ENCODE data around the gene MAP1LC3B2. TPM values are rescaled to one million over a fixed set of nuclear protein-coding genes. Genes with fewer than 3 reads are reported as not detected.
"Not testable (repeated sequence)": the region's sequence is repeated elsewhere in the genome, so short reads cannot be mapped to it uniquely, and the experiment has no call there.

MAP1LC3B2 gene
- total RNA-seq, 1 experiment from 2014 or later = 1.9 TPM

- intact Hi-C loops (cut with micrococcal nuclease; ENCODE audit: unreplicated experiment) = no loop called here
- Histone ChIP-seq H3K27me3 (ENCODE audit: control insufficient read depth, insufficient read depth, low read length) (no peaks in the 10 kb centered on the region), H3K36me3 (ENCODE audit: control insufficient read depth, insufficient read depth, low read length) (no peaks in the 10 kb centered on the region), H3K27ac (ENCODE audit: low read length) (no peak overlapping the region), H3K4me1 (ENCODE audit: control insufficient read depth, insufficient read depth, low read length) (peaks cover 9% of the 10 kb centered on the region; the same call in 1 of the 2 replicates), H3K9me3 (ENCODE audit: control insufficient read depth, insufficient read depth, low read depth, low read length) (no peaks in the 10 kb centered on the region), H3K4me3 (ENCODE audit: low read depth in 2 of 2, low read length in 2 of 2) (no peak overlapping the region)
- ChIA-PET POLR2A (interaction anchor here (0.6 kb wide), 1 partner anchor 128 kb away, joined by 3 read pairs; no protein-coding TSS in a partner anchor), CTCF (no interaction called here)
- BruUV-seq (replicated peaks) = no TSS peak
- in situ Hi-C loops (cut with HindIII; ENCODE audit: low pct_unique_long_range_greater_than_20kb, low sequenced_read_pairs) = no loop called here
- ATAC-seq (no peak), DNase-seq (ENCODE audit: low read depth, low spot score) (no peak)
- no peak for TF ChIP-seq SIN3A (IDR thresholded peaks at IDR 0.05; ENCODE audit: borderline replicate concordance, insufficient read depth, low read depth, low read length)
- TF ChIP-seq POLR2AphosphoS5 (IDR thresholded peaks at IDR 0.05; ENCODE audit: low read depth, low read length) = no peak
- no peak for TF ChIP-seq TCF7L2 (IDR thresholded peaks at IDR 0.05; ENCODE audit: low read depth, low read length)
- no peak for TF ChIP-seq CTCF (IDR thresholded peaks at IDR 0.05)
- no peak for TF ChIP-seq REST (IDR thresholded peaks at IDR 0.05; ENCODE audit: insufficient read depth in 1 of 2, low read depth in 2 of 2, low read length in 1 of 2)
Measured at GRCh38 chr12:116563262-116563661, 4.1 kb downstream of the MAP1LC3B2 start.

GRCh38 chr12:116564080-116564479 lies 4.9 kb downstream of the MAP1LC3B2 start:
- H3K9me3 ChIP-seq (ENCODE audit: control insufficient read depth, insufficient read depth, low read depth, low read length) = no peaks in the 10 kb centered on the region
- no peak overlapping the region for H3K27ac ChIP-seq (ENCODE audit: low read length)
- DNase-seq (ENCODE audit: low read depth, low spot score) = no peak
- no peak for ATAC-seq
- POLR2A ChIA-PET = interaction anchor here (0.5 to 0.6 kb wide), 2 partner anchors 128 to 515 kb away, joined by 3 read pairs; no protein-coding TSS in a partner anchor
- no peak for TF ChIP-seq SIN3A (IDR thresholded peaks at IDR 0.05; ENCODE audit: borderline replicate concordance, insufficient read depth, low read depth, low read length)
- in situ Hi-C loops (cut with HindIII; ENCODE audit: low pct_unique_long_range_greater_than_20kb, low sequenced_read_pairs) (no loop called here), intact Hi-C loops (cut with micrococcal nuclease; ENCODE audit: unreplicated experiment) (no loop called here)
- no peak overlapping the region for H3K4me3 ChIP-seq (ENCODE audit: low read depth in 2 of 2, low read length in 2 of 2)
- BruUV-seq (replicated peaks) = no TSS peak
- peaks cover 7% of the 10 kb centered on the region; the same call in 1 of the 2 replicates for H3K4me1 ChIP-seq (ENCODE audit: control insufficient read depth, insufficient read depth, low read length)
- CTCF ChIA-PET = no interaction called here
- no peaks in the 10 kb centered on the region for H3K36me3 ChIP-seq (ENCODE audit: control insufficient read depth, insufficient read depth, low read length)
- H3K27me3 ChIP-seq (ENCODE audit: control insufficient read depth, insufficient read depth, low read length) = no peaks in the 10 kb centered on the region

- H3K36me3 ChIP-seq (ENCODE audit: control insufficient read depth, insufficient read depth, low read length); in situ Hi-C loops (cut with HindIII; ENCODE audit: low pct_unique_long_range_greater_than_20kb, low sequenced_read_pairs); H3K27me3 ChIP-seq (ENCODE audit: control insufficient read depth, insufficient read depth, low read length); CTCF ChIA-PET; BruUV-seq (replicated peaks); intact Hi-C loops (cut with micrococcal nuclease; ENCODE audit: unreplicated experiment); ATAC-seq; DNase-seq (ENCODE audit: low read depth, low spot score); H3K27ac ChIP-seq (ENCODE audit: low read length); H3K9me3 ChIP-seq (ENCODE audit: control insufficient read depth, insufficient read depth, low read depth, low read length); H3K4me3 ChIP-seq (ENCODE audit: low read depth in 2 of 2, low read length in 2 of 2); H3K4me1 ChIP-seq (ENCODE audit: control insufficient read depth, insufficient read depth, low read length): not testable (repeated sequence)
- POLR2A ChIA-PET = interaction anchor here (0.5 kb wide), 1 partner anchor 136 kb away, joined by 8 read pairs; no protein-coding TSS in a partner anchor
Measured at GRCh38 chr12:116565221-116565620, 6.0 kb downstream of the MAP1LC3B2 start.
